Liver (tissue), 9 donors: ENCODE data around the gene ANKRD60. TPM values are rescaled to one million over a fixed set of nuclear protein-coding genes. Genes with fewer than 3 reads are reported as not detected.

Experiments
- DNase-seq: peaks from one replicate; pipeline ENCODE4 v3.0.0-alpha.2; 2017; ENCODE audit warnings: low spot score
- H3K27ac ChIP-seq, 2 donors: one replicate each; pipeline ENCODE4 v1.7.0; 2013; ENCODE audit warnings: inconsistent platforms in 2 of 2, low read length in 2 of 2, control low read depth in 1 of 2, low read depth in 1 of 2, mild to moderate bottlenecking in 1 of 2
- H3K27me3 ChIP-seq, 4 donors: one replicate each; pipeline versions ENCODE4 v1.6.1 to v1.7.0; 2013; ENCODE audit warnings: low read length in 3 of 4, inconsistent platforms in 1 of 4, mild to moderate bottlenecking in 1 of 4, moderate library complexity in 1 of 4; ENCODE audit not compliant: control insufficient read depth in 4 of 4, insufficient read depth in 4 of 4
- H3K36me3 ChIP-seq, 4 donors: one replicate each; pipeline versions ENCODE4 v1.6.1 to v1.7.0; 2013; ENCODE audit warnings: low read length in 3 of 4, mild to moderate bottlenecking in 3 of 4, low read depth in 1 of 4, moderate library complexity in 1 of 4; ENCODE audit not compliant: control insufficient read depth in 4 of 4, insufficient read depth in 3 of 4
- H3K4me1 ChIP-seq, 4 donors: one replicate each; pipeline versions ENCODE4 v1.6.1 to v1.7.0; 2013; ENCODE audit warnings: low read length in 3 of 4, mild to moderate bottlenecking in 3 of 4, moderate library complexity in 1 of 4; ENCODE audit not compliant: control insufficient read depth in 4 of 4, insufficient read depth in 4 of 4
- H3K4me3 ChIP-seq, 3 donors: one replicate each; pipeline versions ENCODE4 v1.6.1 to v1.7.0; 2013; ENCODE audit warnings: low read length in 3 of 3, control low read depth in 1 of 3, low read depth in 1 of 3, mild to moderate bottlenecking in 1 of 3
- H3K9ac ChIP-seq, 2 donors: one replicate each; pipeline ENCODE4 v1.7.0; 2013; ENCODE audit warnings: low read length in 2 of 2, mild to moderate bottlenecking in 2 of 2, moderate library complexity in 2 of 2, control low read depth in 1 of 2, low read depth in 1 of 2
- H3K9me3 ChIP-seq, 4 donors: one replicate each; pipeline versions ENCODE4 v1.6.1 to v1.7.0; 2013; ENCODE audit warnings: low read length in 3 of 4; ENCODE audit not compliant: control insufficient read depth in 4 of 4
- CTCF ChIP-seq: fragments of 150-350 bp; IDR thresholded peaks from 2 replicates; pipeline ENCODE4 v1.5.1; 2017; ENCODE audit warnings: improper control_type of control experiment, low read depth, low read length; ENCODE audit not compliant: missing input control
- EGR1 ChIP-seq, 2 donors: IDR thresholded peaks; 2 replicates each; pipeline ENCODE4 v1.6.1; 2016 to 2018; ENCODE audit warnings: antibody characterized with exemption in 2 of 2, low read depth in 2 of 2
- FOXA1 ChIP-seq: IDR thresholded peaks from 2 replicates; pipeline ENCODE4 v1.6.1; 2016; ENCODE audit warnings: antibody characterized with exemption
- FOXA2 ChIP-seq: IDR thresholded peaks from 2 replicates; pipeline ENCODE4 v1.6.1; 2016; ENCODE audit warnings: antibody characterized with exemption
- GABPA ChIP-seq, 2 donors: IDR thresholded peaks in 1 of 2; conservative IDR thresholded peaks in 1 of 2; 2 replicates each; pipeline ENCODE4 v1.6.1; 2016; ENCODE audit warnings: antibody characterized with exemption in 2 of 2, mild to moderate bottlenecking in 1 of 2, moderate library complexity in 1 of 2
- HNF4A ChIP-seq, 2 donors: conservative IDR thresholded peaks; 2 replicates each; pipeline ENCODE4 v1.6.1; 2016; ENCODE audit warnings: antibody characterized with exemption in 2 of 2, mild to moderate bottlenecking in 2 of 2
- HNF4G ChIP-seq: IDR thresholded peaks from 2 replicates; pipeline ENCODE4 v1.6.1; 2016; ENCODE audit warnings: antibody characterized with exemption
- JUND ChIP-seq, 2 donors: IDR thresholded peaks; 2 replicates each; pipeline ENCODE4 v1.6.1; 2016; ENCODE audit warnings: antibody characterized with exemption in 2 of 2
- MAX ChIP-seq: IDR thresholded peaks from 2 replicates; pipeline ENCODE4 v1.6.1; 2016; ENCODE audit warnings: antibody characterized with exemption
- NR2F2 ChIP-seq: IDR thresholded peaks from 2 replicates; pipeline ENCODE4 v1.6.1; 2016; ENCODE audit warnings: antibody characterized with exemption
- RAD21 ChIP-seq, 2 donors: IDR thresholded peaks; 2 replicates each; pipeline ENCODE4 v1.6.1; 2016; ENCODE audit warnings: antibody characterized with exemption in 2 of 2, mild to moderate bottlenecking in 2 of 2
- RXRA ChIP-seq, 2 donors: IDR thresholded peaks; 2 replicates each; pipeline ENCODE4 v1.6.1; 2017 to 2018; ENCODE audit warnings: antibody characterized with exemption in 2 of 2, mild to moderate bottlenecking in 1 of 2
- SP1 ChIP-seq: IDR thresholded peaks from 2 replicates; pipeline ENCODE4 v1.6.1; 2018; ENCODE audit warnings: antibody characterized with exemption, mild to moderate bottlenecking
- TAF1 ChIP-seq: conservative IDR thresholded peaks from 2 replicates; pipeline ENCODE4 v1.6.1; 2016; ENCODE audit warnings: antibody characterized with exemption, mild to moderate bottlenecking
- YY1 ChIP-seq: IDR thresholded peaks from 2 replicates; pipeline ENCODE4 v1.6.1; 2016; ENCODE audit warnings: antibody characterized with exemption, mild to moderate bottlenecking
- WGBS: extraction: QIAGEN DNeasy Blood & Tissue Kit; methylation state at CpG from one replicate; pipeline ENCODE4 v1.1.7; 2013; 5-methylcytosine and 5-hydroxymethylcytosine counted together
- polyA plus RNA-seq, 2 donors: library from polyadenylated mRNA; stranded (reverse) in 1 of 2; unstranded in 1 of 2; fragments of 200-250 nt in 1 of 2; fragments of >200 nt in 1 of 2; fragmentation: Nextera tagmentation in 1 of 2; extraction: Ambion mirVana in 1 of 2; gene quantifications; one replicate each; pipeline versions ENCODE4 v1.2.1 to v1.2.3, GENCODE V29; 2013 to 2015
- total RNA-seq, 2 donors: library from RNA; depleted of rRNA; stranded (reverse); fragments of >200 nt; gene quantifications; one replicate each; pipeline ENCODE4 v1.2.3, GENCODE V29; 2014
- TF ChIP-seq, protein P1 (sequence below): IDR thresholded peaks from 2 replicates; pipeline ENCODE4 v1.6.1; 2016; ENCODE audit warnings: antibody characterized with exemption
- TF ChIP-seq, protein P2 (sequence below): IDR thresholded peaks from 2 replicates; pipeline ENCODE4 v1.6.1; 2016; ENCODE audit warnings: antibody characterized with exemption
- TF ChIP-seq, protein P3 (sequence below): IDR thresholded peaks from 2 replicates; pipeline ENCODE4 v1.6.1; 2016; ENCODE audit warnings: antibody characterized with exemption, mild to moderate bottlenecking
- donor health status: healthy.
- donor health status: healthy.
- donor health status: healthy.
- donor health status: healthy.
- donor health status: healthy.

ANKRD60 gene
- total and polyA plus RNA-seq, 4 donors, result not detected

DNA sequence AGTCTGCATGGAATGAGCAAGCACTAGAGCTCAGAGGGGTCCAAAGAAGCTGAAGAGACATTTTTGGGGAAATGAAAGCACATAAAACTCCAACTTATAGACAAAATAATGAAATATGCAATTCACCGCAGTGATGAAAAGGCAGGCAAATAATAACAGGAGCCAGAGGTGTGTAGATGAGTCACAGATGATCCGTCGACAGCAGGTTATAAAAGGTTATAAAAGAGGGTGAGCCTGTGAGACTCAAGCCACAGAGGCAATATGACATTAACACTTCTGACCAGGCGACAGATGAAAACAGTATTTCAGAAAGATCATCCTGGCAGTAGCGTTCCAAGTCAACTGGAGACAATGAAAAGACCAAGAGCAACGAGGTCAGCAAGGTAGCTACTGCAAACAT is 35.8 kb upstream of the ANKRD60 start (continued):
- TF ChIP-seq, protein P1, sequence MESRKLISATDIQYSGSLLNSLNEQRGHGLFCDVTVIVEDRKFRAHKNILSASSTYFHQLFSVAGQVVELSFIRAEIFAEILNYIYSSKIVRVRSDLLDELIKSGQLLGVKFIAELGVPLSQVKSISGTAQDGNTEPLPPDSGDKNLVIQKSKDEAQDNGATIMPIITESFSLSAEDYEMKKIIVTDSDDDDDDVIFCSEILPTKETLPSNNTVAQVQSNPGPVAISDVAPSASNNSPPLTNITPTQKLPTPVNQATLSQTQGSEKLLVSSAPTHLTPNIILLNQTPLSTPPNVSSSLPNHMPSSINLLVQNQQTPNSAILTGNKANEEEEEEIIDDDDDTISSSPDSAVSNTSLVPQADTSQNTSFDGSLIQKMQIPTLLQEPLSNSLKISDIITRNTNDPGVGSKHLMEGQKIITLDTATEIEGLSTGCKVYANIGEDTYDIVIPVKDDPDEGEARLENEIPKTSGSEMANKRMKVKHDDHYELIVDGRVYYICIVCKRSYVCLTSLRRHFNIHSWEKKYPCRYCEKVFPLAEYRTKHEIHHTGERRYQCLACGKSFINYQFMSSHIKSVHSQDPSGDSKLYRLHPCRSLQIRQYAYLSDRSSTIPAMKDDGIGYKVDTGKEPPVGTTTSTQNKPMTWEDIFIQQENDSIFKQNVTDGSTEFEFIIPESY, result no peak

GRCh38 chr20:58261660-58262059 is 33.2 kb upstream of the ANKRD60 start:
- Histone ChIP-seq H3K27ac (no peak overlapping the region), H3K9ac (no peak overlapping the region), H3K9me3 (no peaks in the 10 kb centered on the region), H3K36me3 (no peaks in the 10 kb centered on the region), H3K4me3 (no peak overlapping the region), H3K27me3 (no peaks in the 10 kb centered on the region), H3K4me1 (no peaks in the 10 kb centered on the region)
- no peak for DNase-seq
- 89% methylated on average over 3 of the region's 3 CpGs for WGBS
- TF ChIP-seq, protein P2, sequence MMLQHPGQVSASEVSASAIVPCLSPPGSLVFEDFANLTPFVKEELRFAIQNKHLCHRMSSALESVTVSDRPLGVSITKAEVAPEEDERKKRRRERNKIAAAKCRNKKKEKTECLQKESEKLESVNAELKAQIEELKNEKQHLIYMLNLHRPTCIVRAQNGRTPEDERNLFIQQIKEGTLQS, result no peak
- no peak for TF ChIP-seq YY1
- no peak for TF ChIP-seq MAX
- TF ChIP-seq FOXA1, result no peak
- TF ChIP-seq SP1, result no peak
- no peak for TF ChIP-seq GABPA (IDR thresholded peaks at IDR 0.05 in 1 of 2, conservative IDR thresholded peaks at IDR 0.05 in 1 of 2)
- no peak for TF ChIP-seq RXRA (IDR thresholded peaks at IDR 0.05)
- TF ChIP-seq, protein P1, result no peak
- no peak for TF ChIP-seq EGR1 (IDR thresholded peaks at IDR 0.05; ENCODE audit: low read depth in 2 of 2)
- no peak for TF ChIP-seq HNF4G
- no peak for TF ChIP-seq FOXA2
- TF ChIP-seq JUND (IDR thresholded peaks at IDR 0.05), result no peak
- no peak for TF ChIP-seq RAD21 (IDR thresholded peaks at IDR 0.05)
- TF ChIP-seq HNF4A (conservative IDR thresholded peaks at IDR 0.05), result no peak
- TF ChIP-seq TAF1, result no peak
- no peak for TF ChIP-seq NR2F2
- TF ChIP-seq, protein P3, sequence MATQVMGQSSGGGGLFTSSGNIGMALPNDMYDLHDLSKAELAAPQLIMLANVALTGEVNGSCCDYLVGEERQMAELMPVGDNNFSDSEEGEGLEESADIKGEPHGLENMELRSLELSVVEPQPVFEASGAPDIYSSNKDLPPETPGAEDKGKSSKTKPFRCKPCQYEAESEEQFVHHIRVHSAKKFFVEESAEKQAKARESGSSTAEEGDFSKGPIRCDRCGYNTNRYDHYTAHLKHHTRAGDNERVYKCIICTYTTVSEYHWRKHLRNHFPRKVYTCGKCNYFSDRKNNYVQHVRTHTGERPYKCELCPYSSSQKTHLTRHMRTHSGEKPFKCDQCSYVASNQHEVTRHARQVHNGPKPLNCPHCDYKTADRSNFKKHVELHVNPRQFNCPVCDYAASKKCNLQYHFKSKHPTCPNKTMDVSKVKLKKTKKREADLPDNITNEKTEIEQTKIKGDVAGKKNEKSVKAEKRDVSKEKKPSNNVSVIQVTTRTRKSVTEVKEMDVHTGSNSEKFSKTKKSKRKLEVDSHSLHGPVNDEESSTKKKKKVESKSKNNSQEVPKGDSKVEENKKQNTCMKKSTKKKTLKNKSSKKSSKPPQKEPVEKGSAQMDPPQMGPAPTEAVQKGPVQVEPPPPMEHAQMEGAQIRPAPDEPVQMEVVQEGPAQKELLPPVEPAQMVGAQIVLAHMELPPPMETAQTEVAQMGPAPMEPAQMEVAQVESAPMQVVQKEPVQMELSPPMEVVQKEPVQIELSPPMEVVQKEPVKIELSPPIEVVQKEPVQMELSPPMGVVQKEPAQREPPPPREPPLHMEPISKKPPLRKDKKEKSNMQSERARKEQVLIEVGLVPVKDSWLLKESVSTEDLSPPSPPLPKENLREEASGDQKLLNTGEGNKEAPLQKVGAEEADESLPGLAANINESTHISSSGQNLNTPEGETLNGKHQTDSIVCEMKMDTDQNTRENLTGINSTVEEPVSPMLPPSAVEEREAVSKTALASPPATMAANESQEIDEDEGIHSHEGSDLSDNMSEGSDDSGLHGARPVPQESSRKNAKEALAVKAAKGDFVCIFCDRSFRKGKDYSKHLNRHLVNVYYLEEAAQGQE, result no peak
- TF ChIP-seq CTCF, result no peak
